ENCODE results near the gene AEN. TPM values are rescaled to one million over a fixed set of nuclear protein-coding genes. Genes with fewer than 3 reads are reported as not detected.

The AEN gene
- total RNA-seq, 4 donors from 2014 or later = 4.7 to 10.9 (median 5.8) TPM

DNA sequence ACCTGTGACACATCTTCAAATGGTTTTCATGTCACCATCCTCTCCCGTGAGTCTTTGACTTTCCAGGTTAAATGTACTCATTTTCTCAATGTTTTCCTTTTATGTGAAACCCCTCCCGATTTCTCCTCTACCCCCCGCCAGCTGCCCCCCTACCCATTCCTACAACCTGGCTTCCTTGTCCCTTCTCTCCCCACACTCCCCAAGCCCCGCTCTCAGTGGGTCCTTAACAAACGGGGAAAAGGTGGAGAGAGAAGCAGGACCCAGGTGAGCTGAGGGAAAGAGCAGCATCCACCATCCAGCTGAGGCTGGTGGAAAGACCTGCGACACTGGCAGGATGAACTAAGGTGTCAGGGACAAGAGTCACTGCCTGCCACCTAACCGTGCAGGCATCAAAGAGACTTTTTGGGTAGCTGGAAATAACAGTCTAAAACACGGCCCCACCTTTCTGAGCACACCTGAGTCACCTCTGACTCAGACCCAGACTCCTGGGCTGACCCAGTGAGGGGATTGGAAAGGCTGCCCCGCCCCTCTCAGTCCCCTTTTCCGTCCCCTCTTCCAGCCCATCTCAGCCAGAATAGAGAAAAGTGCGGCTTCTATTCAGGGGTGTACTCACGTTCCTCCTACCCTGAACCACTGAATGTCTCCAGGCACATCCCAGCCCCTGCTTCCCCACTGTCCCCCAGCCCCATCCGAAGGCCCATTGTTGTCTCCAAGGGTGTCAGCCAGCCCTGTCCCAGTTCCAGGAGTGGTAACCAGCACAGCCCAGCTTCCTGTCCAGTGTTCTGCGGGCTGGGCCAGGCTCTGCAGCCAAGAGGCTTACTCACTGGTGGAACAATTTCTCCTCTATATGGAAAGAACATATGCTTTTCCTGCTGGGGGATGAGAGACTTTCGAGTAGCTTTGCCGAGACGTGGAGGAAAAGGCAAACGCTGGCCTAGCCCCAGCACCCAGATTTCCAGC, 38.1 kb downstream of the AEN start:
- no peak for TF ChIP-seq CTCF (IDR thresholded peaks at IDR 0.05; ENCODE audit: low read depth)

- no peak for TF ChIP-seq CTCF (IDR thresholded peaks at IDR 0.05; ENCODE audit: low read depth)
Measured at GRCh38 chr15:88661041-88661700, 40.0 kb downstream of the AEN start.

DNA sequence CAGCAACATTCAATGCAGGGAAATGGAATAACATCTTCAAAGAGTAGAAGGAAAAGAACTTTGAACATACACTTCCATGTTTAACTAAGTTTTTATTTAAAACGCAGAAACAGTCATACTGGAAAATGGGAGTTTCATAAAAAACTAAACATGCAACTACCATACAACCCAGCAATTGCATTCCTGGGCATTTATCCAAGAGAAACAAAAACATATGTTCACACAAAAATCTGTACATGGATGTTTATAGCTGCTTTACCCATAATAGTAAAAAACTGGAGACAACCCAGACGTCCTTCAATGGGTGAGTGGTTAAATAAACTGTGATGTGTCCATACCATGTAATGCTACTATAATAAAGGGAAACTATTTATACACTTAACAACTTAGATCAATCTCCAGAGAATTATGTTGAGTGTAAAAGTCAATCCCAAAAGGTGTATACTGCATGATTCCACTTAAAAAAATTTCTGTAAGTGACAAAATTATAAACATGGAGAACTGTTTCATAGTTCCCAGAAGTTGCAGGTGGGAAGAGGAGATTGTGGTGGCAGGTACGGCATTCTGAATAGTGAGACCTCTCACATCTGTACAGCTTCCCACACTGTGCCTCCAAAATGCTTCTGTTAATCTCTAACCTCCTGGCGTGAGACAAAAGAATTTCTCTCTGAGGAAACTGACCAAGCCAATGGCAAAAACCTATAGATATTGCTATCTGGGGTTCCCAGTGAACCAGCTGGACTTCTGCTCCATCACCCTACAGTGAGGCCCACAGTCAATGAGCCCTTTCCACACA, 40.8 kb downstream of the AEN start:
- TF ChIP-seq CTCF (IDR thresholded peaks at IDR 0.05; ENCODE audit: low read depth) = no peak

DNA sequence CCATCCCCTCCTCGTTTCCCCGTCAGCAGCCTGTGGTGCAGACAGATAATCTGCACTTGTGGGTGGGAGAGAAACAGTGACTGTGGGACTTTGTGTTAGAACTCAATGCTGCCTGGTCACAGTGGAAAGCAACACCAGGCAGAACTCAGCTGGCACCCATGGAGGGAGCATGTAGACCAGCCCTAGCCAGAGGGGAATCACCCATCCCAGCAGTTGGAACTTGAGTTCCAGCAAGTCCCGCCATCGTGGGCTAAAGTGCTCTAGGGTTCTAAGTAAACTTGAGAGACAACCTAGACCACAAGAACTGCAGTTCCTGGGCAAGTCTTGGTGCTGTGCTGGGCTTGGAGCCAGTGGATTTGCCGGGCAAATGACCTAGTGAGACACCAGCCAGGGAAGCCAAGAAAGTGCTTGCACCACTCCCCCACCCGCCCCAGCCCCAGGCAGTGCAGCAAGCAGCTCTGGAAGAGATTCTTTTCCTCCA, 42.0 kb downstream of the AEN start:
- no peak for TF ChIP-seq CTCF (IDR thresholded peaks at IDR 0.05; ENCODE audit: low read depth)

GRCh38 chr15:88664151-88664778, 43.1 kb downstream of the AEN start:
- TF ChIP-seq CTCF (IDR thresholded peaks at IDR 0.05; ENCODE audit: low read depth) = no peak

DNA sequence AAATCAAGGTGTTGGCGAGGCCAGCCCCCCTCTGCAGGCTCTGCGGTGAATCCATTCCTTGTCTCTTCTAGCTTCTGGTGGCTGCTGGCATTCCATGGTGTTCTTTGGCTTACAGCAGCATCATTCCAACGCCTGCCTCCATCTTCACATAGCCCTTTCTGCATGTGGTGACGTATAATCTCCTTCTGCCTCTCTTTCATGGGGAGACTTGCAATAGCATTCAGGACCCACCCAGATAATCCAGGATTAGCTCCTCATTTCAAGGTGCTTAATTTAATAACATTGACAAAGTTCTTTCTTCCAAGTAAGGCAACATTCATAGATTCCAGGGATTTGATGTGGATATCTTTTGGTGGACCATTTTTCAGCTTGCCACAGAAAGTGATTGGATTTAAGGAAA, 53.5 kb downstream of the AEN start:
- no peak for TF ChIP-seq CTCF (IDR thresholded peaks at IDR 0.05; ENCODE audit: low read depth)
